Ovary (tissue), 9 donors: ENCODE results near the gene CADPS. TPM values are rescaled to one million over a fixed set of nuclear protein-coding genes. Genes with fewer than 3 reads are reported as not detected.

ENCODE experiments used
- DNase-seq, 5 donors: peaks; one replicate each; pipeline ENCODE4 v3.0.0-alpha.2; 2019 to 2020
- H3K27ac ChIP-seq, 2 donors: fragments of 200-600 bp; one replicate each; pipeline versions ENCODE4 v1.5.1 to v1.8.0; 2019 to 2022
- H3K27me3 ChIP-seq: fragments of 200-600 bp; one replicate; pipeline ENCODE4 v1.8.0; 2022
- H3K36me3 ChIP-seq: fragments of 200-600 bp; sonication (generic); one replicate; pipeline ENCODE4 v1.5.1; 2019
- H3K4me1 ChIP-seq: one replicate; pipeline ENCODE4 v1.8.1; 2013; ENCODE audit warnings: mild to moderate bottlenecking, moderate library complexity; ENCODE audit not compliant: insufficient read depth
- H3K4me3 ChIP-seq: fragments of 200-600 bp; sonication (generic); one replicate; pipeline ENCODE4 v1.5.1; 2017
- H3K9me3 ChIP-seq, 2 donors: fragments of 200-600 bp in 1 of 2; sonication (generic) in 1 of 2; one replicate each; pipeline versions ENCODE4 v1.5.1 to v1.8.1; 2013 to 2019; ENCODE audit warnings: mild to moderate bottlenecking in 1 of 2, moderate library complexity in 1 of 2
- EP300 ChIP-seq: sonication (generic); formaldehyde crosslinking; IDR thresholded peaks from one replicate; pipeline ENCODE4 v1.6.1; 2017; ENCODE audit warnings: antibody characterized with exemption
- POLR2A ChIP-seq: fragments of 450-650 bp; IDR thresholded peaks from one replicate; pipeline ENCODE4 v1.6.1; 2017; ENCODE audit warnings: antibody characterized with exemption, mild to moderate bottlenecking, moderate library complexity
- WGBS, 3 donors: extraction: QIAGEN DNeasy Blood & Tissue Kit in 1 of 3; methylation state at CpG; one replicate each; pipeline versions ENCODE4 v1.1.5 to v1.1.7; 2013 to 2017; 5-methylcytosine and 5-hydroxymethylcytosine counted together
- intact Hi-C, 4 donors: fragments of 100-400 bp; cut with DNase I; formaldehyde crosslinking; loops; one replicate each; pipeline versions ENCODE4 v1.11.0 to v1.15.1; 2022 to 2023
- polyA plus RNA-seq, 2 donors: library from polyadenylated mRNA; stranded (reverse); fragments of 200-250 nt in 1 of 2; fragments of 350-450 nt in 1 of 2; fragmentation: Illumina TruSeq in 1 of 2; extraction: RNeasy Lipid Tissue Mini Kit (QIAGEN cat#74804) in 1 of 2; gene quantifications; one replicate each; pipeline ENCODE4 v1.2.3, GENCODE V29; 2013 to 2014
- total RNA-seq, 7 donors: library from RNA; depleted of rRNA in 2 of 7; stranded (reverse); fragments of >200 nt in 2 of 7; fragmentation: NEBNext Ultra II Directional in 3 of 7; extraction: Animal tissue kit (Norgen Biotek cat#: 25700) in 3 of 7; gene quantifications; one replicate each; pipeline versions ENCODE4 v1.1.0 to v1.2.4, GENCODE V29; 2016 to 2023
- TF ChIP-seq, protein P1 (sequence below), 3 donors: fragments of 450-650 bp in 2 of 3; fragments of 200-600 bp in 1 of 3; IDR thresholded peaks; one replicate each; pipeline versions ENCODE4 v1.5.1 to v1.8.0; 2016 to 2022; ENCODE audit warnings: antibody characterized with exemption in 3 of 3, mild to moderate bottlenecking in 1 of 3
- donor health status: DM: no; HTN: no; CAD: no; lungs with moderate emphysema.
- donor health status: DM: no; HTN: no; CAD: no.
- donor health status: Bipolar disorder and iron deficiency.
- donor health status: DM: yes; HTN: yes; CAD: no.
- donor health status: DM: no; HTN: no; CAD: no.
- donor health status: DM: yes; HTN: yes; CAD: no.

Gene CADPS
- total and polyA plus RNA-seq, 9 donors: 0.90 to 6.8 (median 2.8) TPM

DNA sequence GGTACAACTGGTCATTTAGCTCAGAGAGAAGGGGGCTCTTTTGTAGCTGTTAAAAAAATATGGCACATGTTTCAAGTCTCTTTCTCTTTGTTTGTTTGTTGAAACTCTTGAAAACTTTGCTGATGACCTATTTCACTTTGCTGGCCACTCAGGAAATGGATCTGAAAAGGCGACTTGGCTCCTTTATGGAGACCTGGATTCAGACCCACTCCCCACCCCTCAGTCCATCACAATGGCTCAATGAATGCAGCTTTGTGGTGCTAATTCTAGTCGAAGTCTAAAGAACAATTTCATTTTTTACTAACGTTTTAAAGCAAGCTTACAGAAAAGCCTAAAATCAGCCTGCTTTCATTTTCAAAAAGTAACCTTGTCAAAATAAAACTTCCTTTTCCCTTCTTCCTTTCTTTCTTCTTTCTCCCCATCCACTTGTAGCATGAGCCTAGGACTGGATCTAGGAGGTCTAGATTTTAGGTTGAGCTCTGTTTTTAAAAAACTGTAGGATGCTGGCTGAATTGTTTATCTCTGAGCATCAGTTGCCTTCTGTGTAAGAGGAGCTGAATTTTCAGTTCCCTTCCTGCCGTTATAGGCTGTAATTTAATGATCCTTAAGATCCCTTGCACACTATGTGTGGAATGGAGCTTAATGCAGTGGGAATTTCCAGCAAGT lies 336.4 kb downstream of the CADPS start:
- TF ChIP-seq, protein P1, sequence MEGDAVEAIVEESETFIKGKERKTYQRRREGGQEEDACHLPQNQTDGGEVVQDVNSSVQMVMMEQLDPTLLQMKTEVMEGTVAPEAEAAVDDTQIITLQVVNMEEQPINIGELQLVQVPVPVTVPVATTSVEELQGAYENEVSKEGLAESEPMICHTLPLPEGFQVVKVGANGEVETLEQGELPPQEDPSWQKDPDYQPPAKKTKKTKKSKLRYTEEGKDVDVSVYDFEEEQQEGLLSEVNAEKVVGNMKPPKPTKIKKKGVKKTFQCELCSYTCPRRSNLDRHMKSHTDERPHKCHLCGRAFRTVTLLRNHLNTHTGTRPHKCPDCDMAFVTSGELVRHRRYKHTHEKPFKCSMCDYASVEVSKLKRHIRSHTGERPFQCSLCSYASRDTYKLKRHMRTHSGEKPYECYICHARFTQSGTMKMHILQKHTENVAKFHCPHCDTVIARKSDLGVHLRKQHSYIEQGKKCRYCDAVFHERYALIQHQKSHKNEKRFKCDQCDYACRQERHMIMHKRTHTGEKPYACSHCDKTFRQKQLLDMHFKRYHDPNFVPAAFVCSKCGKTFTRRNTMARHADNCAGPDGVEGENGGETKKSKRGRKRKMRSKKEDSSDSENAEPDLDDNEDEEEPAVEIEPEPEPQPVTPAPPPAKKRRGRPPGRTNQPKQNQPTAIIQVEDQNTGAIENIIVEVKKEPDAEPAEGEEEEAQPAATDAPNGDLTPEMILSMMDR (IDR thresholded peaks at IDR 0.05): no peak
- no peak for TF ChIP-seq EP300
- TF ChIP-seq POLR2A: no peak
- H3K36me3 ChIP-seq: no peaks in the 10 kb centered on the region
- no peak overlapping the region for H3K4me3 ChIP-seq
- H3K27me3 ChIP-seq: no peaks in the 10 kb centered on the region
- WGBS, 3 donors: 31 to 35% (median 31%) methylated on average over 4 of the region's 4 CpGs
- no peak for DNase-seq
- no peaks in the 10 kb centered on the region for H3K9me3 ChIP-seq
- no peaks in the 10 kb centered on the region for H3K4me1 ChIP-seq
- no peak overlapping the region for H3K27ac ChIP-seq
- intact Hi-C loops: no loop called here

DNA sequence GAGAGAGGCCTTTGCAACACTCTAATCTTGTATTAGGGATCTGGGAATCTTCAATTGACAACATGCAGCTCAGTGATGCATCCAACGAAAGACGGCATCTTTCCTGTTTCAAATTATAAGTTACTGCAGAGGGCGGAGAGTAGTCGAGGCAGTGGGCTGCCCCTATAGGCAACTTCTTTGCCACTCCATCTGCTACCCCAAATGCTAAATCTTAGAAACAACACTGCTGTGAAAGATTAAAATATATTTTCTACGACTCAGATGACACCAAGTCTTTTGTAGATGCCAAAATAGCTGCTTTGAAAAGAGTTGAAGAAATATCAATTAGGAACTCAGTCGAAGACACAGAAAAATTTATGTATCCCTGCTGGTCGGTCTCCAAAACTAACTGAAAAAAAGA lies 340.9 kb downstream of the CADPS start:
- 63 to 74% (median 63%) methylated on average over 7 of the region's 7 CpGs for WGBS, 3 donors

DNA sequence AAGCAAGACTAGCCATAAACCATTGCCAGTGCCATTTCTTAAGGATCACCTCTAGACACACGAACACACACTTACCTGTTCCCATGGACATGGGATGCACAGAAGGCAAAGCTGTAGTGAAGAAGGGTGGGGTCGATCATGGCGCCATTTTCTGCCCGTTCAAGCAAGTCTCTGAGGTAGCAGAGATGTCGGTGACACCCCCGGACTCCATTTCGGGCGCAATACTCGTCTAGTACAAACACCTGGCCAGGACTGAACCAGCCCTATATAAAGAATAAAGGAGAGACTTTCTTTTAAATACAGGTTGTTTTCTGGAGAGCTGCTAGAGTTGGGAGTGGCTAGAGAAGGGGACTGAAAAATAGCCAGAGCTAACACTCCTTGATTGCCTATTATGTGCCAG lies 342.4 kb downstream of the CADPS start:
- intact Hi-C loops: no loop called here
- 89 to 90% (median 89%) methylated on average over 9 of the region's 9 CpGs for WGBS, 3 donors
- Histone ChIP-seq H3K36me3 (no peaks in the 10 kb centered on the region), H3K4me1 (no peaks in the 10 kb centered on the region), H3K27me3 (no peaks in the 10 kb centered on the region), H3K27ac (no peak overlapping the region), H3K4me3 (no peak overlapping the region), H3K9me3 (no peaks in the 10 kb centered on the region)
- TF ChIP-seq EP300: no peak
- DNase-seq: no peak

More for the DNA sequence above, 340.9 kb downstream of the CADPS start:
- no peaks in the 10 kb centered on the region for H3K36me3 ChIP-seq
- H3K4me3 ChIP-seq: no peak overlapping the region
- TF ChIP-seq POLR2A: no peak
- TF ChIP-seq, protein P1 (IDR thresholded peaks at IDR 0.05): no peak
- no peak for TF ChIP-seq EP300
- H3K4me1 ChIP-seq: no peaks in the 10 kb centered on the region
- H3K27me3 ChIP-seq: no peaks in the 10 kb centered on the region
- no peak overlapping the region for H3K27ac ChIP-seq
- DNase-seq: no peak
- no peaks in the 10 kb centered on the region for H3K9me3 ChIP-seq
- intact Hi-C loops: no loop called here

DNA sequence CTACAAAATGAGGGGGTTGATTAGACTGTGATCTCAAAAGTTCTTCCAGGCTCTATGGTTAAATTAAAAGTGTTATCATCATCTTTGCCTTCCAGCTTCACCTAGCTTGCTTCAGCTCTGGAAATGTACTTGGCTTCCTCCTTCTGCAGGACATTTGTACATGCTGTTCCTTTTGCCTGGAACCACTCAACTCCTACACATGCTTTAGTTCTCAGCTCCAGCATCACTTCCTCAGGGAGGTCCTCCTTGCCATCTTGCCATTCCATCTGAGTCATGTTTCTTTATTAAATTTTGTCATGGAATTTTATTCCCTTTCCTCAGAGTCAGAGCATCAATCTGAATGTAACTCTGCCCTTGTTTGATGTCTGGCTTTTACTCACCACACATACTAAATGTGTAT lies 343.2 kb downstream of the CADPS start:
- Histone ChIP-seq H3K27ac (no peak overlapping the region), H3K27me3 (no peaks in the 10 kb centered on the region), H3K4me3 (no peak overlapping the region), H3K9me3 (no peaks in the 10 kb centered on the region), H3K4me1 (no peaks in the 10 kb centered on the region), H3K36me3 (no peaks in the 10 kb centered on the region)
- intact Hi-C loops: no loop called here
- TF ChIP-seq, protein P1 (IDR thresholded peaks at IDR 0.05): no peak
- no peak for TF ChIP-seq EP300
- no peak for TF ChIP-seq POLR2A
- DNase-seq: no peak

DNA sequence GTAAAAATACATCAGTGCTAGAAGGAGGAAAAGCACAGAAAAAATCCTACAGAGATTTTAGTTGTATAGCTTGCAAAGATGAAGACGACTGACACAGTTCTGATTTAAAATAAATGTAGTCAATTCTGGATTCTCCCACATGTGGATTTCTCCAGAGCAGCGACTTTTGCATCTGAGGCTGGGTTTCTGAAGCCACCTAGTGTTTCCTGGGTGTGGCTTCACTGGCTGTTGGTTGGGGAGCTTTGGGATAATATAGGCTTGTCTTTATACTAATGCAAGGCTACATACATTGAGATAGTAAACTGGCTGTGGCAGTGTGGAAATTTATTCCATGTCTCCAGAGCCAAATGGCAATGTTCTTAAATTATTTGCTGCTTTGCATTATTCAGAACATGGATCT lies 343.7 kb downstream of the CADPS start:
- intact Hi-C loops: no loop called here
- 39 to 49% (median 44%) methylated on average over 2 of the region's 2 CpGs for WGBS, 3 donors

More for the DNA sequence above, 343.7 kb downstream of the CADPS start:
- DNase-seq: no peak
- TF ChIP-seq, protein P1 (IDR thresholded peaks at IDR 0.05): no peak
- TF ChIP-seq EP300 (no peak), POLR2A (no peak)
- Histone ChIP-seq H3K9me3 (no peaks in the 10 kb centered on the region), H3K4me1 (no peaks in the 10 kb centered on the region), H3K36me3 (no peaks in the 10 kb centered on the region), H3K27ac (no peak overlapping the region), H3K4me3 (no peak overlapping the region), H3K27me3 (no peaks in the 10 kb centered on the region)
